ENCODE results near the gene CD160.
"Not testable (repeated sequence)": the region's sequence is repeated elsewhere in the genome, so short reads cannot be mapped to it uniquely, and the experiment has no call there.

The CD160 gene, protein sequence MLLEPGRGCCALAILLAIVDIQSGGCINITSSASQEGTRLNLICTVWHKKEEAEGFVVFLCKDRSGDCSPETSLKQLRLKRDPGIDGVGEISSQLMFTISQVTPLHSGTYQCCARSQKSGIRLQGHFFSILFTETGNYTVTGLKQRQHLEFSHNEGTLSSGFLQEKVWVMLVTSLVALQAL

DNA sequence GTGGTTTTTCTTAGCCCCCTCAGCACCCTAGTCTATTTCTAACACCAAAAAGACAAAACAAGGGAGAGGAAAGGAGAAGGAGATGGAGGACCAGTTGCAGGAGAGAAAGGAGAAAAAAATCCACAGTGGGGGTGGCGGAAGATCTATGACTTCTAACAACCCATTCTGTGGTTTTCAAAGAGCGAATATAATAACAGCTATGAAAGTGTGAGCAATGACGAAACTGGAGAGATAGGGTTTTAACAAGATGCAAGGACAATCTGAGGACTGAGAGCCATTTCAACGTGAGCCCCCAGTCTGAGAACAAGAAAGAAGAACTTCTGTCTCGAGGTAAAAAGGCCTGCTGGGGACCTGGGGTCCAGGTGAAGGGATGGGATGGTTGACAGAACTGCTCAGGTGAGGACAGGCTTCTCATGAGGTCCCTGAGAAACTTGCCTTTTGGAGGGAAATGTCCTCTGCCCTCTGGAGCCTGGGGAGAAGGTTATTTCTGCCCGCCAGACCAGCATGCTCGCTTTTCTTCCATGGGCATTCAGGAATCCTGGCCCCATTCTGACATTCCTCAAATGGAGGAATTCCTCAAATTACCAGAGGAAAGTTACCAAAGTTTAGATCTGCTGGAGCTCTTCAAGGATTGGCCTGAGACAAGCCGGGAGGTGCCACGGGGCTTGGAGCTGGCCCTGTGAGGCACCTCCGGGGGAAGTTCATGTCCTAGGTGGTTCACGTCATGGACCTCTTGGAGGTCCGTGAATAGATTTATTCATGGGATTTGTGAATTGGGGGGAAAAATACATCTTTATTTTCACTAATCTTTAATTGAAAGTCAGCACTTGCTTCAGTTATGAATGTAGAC, at the start of gene CD160:
Gene CD160, plus strand, starts transcription at position 270 of the 850 bp plus-strand sequence. CDS start 8,829 bp downstream, outside the sequence.
- DNase-seq (ENCODE audit: low spot score): peak; percentile 20

DNA sequence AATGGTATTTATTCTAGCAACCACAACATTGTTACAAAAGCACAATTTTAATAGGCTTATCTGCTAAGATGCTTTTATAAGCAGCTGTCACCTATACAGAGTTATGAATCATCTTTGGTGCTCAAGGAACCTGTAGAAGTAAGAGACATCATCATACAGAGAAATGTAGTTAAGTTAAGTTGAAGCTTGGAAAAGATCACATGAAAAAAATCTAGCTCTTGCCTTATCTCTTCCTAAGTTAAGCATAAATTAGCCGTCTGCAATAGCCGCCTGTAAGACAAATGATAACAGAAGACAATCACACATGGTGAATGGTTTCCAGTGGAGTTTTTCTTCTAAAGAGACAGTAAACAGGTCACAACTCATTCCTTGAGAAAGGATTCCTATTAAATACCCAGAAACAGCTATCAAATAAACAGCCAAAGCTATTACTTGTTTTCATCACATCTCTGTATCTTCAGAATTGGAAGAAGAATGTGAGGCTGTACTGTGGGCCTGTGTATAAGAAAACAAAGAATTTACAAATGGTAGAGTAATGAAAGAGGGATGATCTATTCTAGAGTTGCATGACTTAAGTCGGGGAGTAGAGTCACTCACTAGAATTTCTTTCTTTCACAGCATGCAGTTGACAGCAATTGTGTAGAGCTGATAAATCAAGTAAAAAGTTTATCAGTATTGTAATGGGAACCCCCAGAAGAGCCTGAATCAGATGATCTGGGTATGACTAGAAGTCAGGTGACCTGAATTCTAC, 48.1 kb upstream of the CD160 start:
- DNase-seq (ENCODE audit: low spot score): not testable (repeated sequence)

DNA sequence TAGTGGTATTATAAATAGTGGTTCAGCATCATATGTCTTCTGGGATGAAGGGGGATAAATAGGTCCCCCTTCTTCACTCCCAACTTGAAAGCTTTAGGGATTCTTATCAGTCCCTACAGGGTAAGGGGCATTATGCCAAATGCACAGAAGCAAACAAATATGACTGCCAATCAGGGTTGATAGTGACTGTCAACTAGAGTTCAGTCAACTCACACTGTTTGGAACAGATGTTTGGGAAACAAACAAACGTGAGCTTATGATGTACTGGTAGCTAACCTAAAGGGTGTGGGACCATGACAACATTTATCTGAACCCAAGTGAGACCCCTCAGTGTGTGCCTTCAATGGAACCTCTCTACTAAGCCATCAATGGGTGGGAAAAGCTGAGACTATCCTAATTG, 46.1 kb upstream of the CD160 start:
- not testable (repeated sequence) for DNase-seq (ENCODE audit: low spot score)

DNA sequence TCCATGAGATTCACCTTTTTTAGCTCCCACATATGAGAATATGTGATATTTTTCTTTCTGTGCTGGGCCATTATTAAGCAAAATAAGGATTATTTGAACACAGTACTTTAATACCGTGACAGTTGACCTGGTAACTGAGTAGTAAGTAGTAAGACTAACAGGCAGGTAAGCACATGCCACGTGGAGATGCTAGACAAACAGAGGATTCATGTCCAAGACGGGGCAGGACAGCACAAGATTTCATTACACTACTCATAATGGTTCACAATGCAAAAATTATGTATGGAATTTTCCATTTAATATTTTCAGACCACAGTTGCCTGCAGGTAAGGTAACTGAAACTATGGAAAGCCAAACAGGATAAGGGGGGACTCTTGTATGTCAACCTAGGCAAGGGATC, 34.4 kb upstream of the CD160 start:
- not testable (repeated sequence) for DNase-seq (ENCODE audit: low spot score)

DNA sequence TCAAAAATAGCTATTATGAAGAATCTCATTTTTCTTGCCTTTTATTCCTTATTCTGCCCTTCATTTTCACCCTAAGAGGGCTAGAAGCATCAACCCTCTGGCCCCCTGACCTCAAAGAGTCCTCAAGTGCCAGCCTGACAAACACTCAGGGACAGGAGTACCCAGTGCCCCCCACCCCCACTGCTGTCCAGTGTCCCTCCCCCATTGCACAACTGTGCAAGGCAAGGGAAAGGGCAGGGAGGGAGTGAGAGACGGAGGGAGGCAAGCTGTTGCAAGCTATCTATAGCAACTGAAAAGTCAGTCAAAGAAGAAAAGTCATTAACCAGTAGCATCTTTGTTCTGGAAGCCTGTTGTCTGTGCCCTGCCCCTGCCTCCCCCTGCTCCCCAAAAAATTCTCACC, 33.2 kb upstream of the CD160 start:
- DNase-seq (ENCODE audit: low spot score): not testable (repeated sequence)

DNA sequence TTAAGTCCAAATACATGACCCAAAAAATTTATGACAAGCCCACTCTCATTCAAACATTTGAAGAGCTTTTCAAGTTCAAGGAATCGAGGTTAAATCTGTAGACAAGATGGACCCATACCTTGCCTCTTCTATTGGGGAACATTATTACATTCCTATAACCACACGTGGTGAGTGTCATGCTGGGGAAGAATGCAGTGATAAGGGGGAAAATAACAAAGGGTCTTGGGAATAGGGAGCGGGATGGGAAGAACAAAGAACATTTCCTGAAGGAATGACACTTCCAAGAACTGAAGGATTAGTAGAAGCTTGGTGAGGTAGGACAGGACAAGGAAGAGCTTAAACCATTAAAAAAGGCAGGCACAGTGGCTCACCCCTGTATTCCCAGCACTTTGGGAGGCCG, 31.0 kb upstream of the CD160 start:
- no peak for DNase-seq (ENCODE audit: low spot score)

DNA sequence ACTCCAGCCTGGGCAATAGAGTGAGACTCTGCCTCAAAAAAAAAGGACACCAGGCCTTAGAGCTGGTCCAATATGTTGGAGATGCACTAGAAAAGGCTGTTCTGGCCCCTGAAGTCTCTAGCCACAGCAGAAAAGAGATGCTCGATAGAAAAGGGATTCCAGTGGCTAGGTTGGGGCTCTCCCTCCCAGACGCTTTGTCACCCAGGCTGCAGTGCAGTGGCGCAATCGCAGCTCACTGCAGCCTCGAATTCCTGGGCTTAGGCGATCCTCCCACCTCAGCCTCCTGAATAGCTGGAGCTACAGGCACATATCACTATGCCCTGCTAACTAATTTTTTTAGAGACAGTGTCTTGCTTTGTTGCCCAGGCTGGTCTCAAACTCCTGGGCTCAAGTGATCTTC, 30.4 kb upstream of the CD160 start:
- no peak for DNase-seq (ENCODE audit: low spot score)

DNA sequence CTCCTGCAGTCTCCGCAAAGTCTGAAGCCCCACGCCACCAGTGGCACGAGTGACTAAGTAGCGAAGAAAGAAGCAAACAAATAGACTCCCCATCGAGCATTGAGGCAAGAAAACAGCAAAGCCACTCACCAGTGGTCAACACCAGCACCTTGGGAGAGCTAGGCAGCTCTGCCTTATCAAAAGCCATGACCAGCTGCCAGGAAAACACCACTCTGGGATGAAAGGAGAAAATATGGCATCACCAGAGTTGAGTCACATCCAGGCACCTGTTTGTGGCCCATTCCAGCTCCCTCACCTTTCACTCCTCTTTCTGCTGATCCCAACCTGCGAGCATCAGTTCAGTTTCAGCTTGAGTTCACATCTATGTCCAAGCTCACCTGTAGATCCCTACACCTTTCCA, 29.4 kb upstream of the CD160 start:
- DNase-seq (ENCODE audit: low spot score): no peak

DNA sequence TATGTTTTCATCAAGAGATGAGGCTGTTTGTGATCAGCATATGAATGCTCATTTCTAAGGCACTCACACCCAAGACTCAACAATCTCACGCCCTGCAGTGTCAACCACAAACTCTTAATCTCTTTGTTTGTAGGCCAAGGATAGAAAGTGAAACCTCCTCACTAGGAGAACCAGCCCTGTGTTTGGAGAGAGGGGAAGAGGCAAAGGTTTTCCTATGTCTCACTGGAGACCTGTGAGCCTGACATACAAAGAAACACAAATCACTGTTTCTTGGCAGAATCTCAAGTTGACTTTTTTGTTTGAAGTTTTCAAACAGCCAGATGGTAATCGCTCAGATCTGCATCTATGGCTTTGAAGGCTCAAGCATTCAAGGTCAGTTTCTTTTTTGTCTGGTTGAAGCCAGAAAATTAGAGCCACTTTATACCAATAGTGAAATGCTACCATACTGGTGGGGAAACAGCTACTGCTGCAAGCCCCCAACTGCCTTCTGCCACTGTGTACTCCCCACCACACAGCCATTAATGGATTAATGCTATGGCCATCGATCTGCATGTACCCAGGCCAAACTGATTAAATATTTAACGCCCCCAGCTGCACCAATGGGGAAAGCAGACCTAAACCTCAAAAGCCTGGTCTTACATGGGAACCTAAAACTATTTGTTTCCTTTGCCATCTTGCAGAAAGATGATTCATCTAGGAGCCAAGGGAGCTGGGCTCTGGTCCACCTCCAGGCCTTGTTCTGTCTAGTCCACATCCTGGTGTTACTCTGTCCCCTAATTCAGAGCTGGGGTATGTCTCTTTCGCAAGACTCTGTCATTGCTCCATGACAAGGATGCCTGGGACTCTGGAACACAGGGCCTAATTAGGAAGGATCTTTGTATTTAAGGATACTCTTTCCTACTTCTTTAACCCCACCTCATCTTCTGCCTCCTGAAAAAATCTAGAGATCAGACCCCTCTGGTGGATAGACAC, 28.4 kb upstream of the CD160 start:
- peak; percentile 52 for DNase-seq (ENCODE audit: low spot score)

DNA sequence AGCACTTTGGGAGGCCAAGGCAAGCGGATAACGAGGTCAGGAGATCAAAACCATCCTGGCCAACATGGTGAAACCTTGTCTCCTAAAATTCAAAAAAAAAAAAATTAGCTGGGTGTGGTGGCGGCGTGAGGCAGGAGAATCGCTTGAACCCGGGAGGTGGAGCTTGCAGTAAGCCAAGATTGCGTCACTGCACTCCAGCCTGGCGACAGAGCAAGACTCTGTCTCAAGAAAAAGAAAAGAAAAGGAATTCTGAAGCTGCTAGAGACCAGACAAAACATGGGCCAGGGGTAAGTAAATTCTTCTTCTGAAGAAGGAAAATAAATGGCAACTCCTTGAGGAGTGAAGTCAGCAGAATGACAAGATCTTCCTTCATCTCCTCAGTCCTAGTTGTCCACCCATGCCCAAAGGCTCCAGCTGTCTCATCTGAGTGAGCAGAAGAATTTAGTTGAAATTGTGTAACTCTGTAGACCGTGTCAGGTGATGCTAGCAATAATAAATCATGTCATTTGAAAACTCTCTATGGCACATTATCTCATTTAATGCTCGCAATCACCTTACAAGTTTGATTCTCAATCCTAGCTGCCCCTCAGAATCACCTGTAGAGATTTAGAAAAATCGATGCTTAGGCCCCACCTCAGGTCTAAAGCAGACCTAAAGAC, 26.4 kb upstream of the CD160 start:
- DNase-seq (ENCODE audit: low spot score): no peak

DNA sequence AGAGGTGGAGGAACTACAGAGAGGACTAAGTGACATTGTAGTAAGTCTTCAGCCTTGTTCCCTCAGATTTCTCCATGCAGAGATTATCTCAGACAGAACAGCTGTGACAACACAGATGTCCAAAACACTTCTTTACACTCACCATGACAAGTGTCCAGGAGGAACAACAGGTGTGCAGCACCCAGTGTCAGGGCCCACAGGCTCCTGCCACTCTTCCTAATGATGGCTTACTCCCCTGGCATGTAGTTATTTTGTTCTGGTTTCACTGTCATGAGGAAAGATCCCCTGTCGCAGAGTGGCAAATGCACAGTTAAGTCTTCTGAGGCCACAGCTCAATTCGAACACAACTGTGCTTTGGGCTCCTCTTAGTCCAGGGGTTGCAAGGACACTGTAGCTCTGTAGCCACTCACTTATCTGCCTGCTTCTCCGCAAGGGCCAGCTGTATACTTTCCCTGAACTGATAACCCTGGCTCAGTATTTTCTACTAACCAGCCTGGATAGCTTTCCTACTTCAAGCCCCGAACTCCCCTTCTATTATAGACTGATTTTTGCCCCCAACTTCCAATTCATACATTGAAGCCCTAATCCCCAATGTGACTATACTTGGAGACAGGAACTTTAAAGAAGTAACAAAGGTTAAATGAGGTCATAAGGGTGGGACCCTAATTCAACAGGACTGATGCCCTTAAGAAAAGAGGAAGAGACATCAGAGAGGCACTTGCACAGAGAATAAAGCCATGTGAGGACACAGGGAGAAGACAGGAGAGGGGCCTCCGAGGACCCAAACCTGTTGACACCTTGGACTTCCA, 23.3 kb upstream of the CD160 start:
- no peak for DNase-seq (ENCODE audit: low spot score)

DNA sequence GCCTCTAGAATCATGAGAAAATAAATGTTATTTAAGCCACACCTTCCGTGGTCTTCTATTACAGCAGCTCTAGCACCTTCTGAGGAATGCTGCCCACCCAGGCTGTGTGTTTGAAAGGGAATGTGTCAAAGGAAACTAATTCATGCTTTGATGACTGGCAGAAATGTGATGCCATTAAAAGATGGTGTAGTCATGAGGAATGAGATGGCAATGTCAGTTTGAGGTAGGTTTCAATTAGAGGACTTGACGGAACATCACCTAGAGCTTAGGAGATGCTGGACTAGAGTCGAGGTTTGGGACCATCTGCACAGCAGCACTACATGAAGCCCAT, 22.7 kb upstream of the CD160 start:
- no peak for DNase-seq (ENCODE audit: low spot score)

DNA sequence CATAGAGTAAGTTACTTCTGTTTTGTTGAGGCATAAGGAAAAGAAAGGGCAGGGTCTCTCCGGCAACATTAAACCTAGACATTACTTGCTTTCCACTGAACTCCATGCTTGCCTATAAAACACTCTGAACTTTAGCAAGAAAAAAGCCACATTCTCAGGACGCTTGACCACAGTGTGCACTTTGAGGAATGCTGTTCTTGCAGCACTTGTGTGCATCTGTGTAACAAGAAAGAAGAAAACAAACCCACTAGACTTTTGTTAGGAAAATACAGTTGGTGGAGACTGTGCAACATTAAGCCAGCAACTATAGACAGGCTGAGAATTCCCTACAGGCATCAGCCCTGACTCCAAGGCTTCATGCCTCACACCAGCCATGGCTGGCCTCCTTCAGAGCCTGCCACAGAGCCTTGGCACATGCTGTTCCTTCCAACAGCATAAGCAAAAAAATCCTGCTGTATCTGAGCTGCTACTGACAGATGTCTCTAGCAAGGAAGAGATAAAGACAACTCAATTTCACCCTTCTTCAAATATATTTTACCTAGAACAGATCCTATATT, 17.9 kb upstream of the CD160 start:
- no peak for DNase-seq (ENCODE audit: low spot score)

DNA sequence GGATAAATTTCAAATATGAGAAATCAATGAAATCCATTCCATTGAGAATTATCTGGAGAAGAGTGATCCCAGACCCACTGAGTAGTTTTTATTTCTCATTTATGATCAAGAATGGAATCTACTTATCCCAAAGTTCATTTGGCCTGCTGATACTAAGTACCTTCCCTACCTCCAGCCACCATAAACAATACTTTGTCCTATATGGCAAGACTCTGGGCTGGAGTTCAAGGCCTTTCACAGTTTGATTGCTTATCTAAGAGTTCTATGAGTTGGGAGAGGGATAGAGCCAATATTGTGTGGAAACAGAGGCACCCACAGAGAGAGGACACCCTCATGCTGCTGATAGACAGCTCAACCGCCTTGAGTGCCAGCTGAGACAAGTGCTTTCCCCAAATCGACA, 17.2 kb upstream of the CD160 start:
- DNase-seq (ENCODE audit: low spot score): no peak

DNA sequence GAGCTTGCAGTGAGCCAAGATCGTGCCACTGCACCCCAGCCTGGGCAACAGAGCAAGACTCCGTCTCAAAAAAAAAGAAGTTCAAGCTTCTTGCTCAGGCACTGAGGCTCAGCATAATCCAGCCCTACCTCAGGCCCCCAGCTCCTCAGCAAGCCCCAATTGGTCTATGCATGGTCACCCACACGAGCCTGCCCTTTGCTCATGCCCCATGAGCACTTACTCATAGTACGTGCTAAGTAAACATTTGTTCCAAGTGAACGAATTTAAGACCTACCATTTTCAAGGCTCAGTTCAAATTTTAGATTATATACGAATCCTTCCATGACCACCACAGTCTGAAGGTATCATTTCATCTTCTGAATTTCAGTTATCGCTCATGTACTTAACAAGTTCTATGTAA, 16.5 kb upstream of the CD160 start:
- no peak for DNase-seq (ENCODE audit: low spot score)

DNA sequence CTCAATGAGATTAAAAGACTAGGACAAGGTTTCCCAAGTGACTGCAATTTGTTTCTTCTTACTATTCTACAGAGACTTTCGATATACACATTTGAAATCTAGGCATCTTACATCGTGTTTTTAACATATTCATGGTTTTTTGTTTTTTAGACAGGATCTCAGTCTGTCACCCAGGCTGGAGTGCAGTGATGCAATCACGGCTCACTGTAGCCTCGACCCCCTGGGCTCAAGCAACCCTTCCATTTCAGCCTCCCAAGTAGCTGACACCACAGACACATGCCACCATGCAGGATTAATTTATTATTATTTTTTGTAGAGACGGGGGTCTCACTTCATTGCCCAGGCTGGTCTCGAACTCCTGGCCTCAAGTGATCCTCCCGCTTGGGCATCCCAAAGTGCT, 13.7 kb upstream of the CD160 start:
- DNase-seq (ENCODE audit: low spot score): no peak

DNA sequence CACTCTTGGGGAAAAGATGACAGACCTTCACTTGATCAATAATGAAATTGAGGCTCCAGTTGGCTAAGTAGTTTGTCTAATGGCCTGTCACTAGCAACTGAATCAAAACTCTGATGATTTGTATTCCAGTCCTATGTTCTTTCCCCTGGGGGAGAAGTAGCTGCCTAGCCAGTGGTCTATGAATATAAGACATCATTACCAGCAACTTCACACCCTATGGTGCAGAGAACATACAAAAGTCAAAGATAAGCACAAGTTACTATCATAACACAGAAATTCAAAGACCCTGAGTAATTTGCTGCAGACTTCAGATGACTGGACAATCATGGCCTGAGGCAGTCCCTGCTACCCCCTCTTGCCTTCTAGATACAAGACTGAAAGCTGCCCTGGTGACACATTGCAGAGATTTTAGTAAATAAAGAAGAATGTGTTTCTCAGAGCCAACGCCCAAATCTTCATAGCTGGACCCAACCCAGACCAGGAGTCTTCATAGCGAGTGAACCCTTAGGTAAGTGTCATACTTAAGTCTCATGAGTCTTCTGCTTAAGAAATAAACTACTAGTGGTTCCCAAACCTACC, 13.1 kb upstream of the CD160 start:
- DNase-seq (ENCODE audit: low spot score): no peak

DNA sequence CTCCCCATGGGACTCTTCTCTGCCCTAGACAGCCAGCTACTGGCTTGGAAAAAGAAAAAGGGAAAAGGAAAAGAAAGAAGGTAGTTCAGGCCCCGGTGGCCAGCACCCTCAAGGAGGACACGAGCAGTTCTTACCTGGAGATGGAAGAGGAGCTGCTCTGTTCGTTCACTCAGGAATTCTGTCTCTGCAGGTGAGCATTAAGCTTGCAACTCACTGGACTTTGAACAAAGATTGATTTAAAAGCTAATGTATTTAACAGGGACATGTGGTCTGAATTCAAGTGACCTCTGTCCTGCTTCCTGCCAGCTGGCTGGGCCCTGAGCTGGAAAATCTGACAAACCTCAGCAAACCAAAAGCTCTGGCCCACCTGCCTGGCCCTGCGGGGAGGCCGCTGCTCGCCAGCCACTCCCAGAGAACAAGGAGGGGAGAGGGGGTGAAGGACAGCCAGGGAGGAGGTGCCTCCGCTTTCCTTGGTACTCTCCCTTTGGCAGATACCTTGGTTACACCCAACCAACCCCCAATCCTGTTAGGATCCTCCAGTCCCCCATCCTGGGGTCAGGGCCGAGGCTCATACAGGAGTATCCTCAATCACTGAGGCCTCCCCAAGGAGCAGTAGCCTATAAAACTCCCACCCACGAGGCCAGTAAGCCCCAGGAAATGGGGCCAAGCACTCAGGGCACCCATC, 12.0 kb upstream of the CD160 start, which contains the start of gene PDZK1:
Gene PDZK1, minus strand, starts transcription at position 186 of the 685 bp plus-strand sequence. CDS start 19,347 bp downstream, outside the sequence.
- no peak for DNase-seq (ENCODE audit: low spot score)

DNA sequence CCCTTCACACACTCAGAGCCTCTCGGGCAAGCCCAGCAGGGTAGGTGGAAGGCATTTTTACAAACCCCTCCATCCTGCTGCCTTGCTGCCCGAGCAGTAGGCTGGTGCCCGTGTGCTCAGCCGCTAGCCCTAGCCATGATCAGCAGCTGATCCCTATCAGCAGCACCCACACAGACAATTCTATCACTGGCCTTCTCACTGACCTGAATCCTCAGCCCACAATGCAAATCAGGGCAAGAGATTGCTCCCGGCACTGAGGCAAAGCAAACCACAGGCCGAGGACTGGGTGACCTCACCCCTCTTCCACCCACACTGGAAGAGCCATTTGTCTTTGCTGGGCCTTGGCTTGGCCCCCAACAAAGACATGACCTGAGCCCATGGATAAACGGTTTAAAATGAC, 11.2 kb upstream of the CD160 start:
- DNase-seq (ENCODE audit: low spot score): no peak
